Epithelial cell of proximal tubule (primary cell): ENCODE measurements around the gene ASIC3. TPM values are rescaled to one million over a fixed set of nuclear protein-coding genes. Genes with fewer than 3 reads are reported as not detected.
"Not testable (repeated sequence)": the region's sequence is repeated elsewhere in the genome, so short reads cannot be mapped to it uniquely, and the experiment has no call there.

Experiments
- DNase-seq: peaks from one replicate; pipeline ENCODE4 v3.0.0-alpha.2; 2011; ENCODE audit warnings: low read depth
- H3K4me3 ChIP-seq: 2 replicates; pipeline ENCODE4 v1.5.1; 2011; ENCODE audit warnings: low read depth, mild to moderate bottlenecking, low read length
- CTCF ChIP-seq: conservative IDR thresholded peaks from 2 replicates; pipeline ENCODE4 v1.5.1; 2012; ENCODE audit warnings: low read depth, mild to moderate bottlenecking, low read length
- total RNA-seq: library from RNA; depleted of rRNA; stranded (reverse); fragments of >200 nt; gene quantifications from 2 replicates; pipeline ENCODE4 v1.2.3, GENCODE V29; 2015

ASIC3 gene
- total RNA-seq, 1 donor from 2014 or later: 2.5 TPM

GRCh38 chr7:151035026-151035717 lies 13.2 kb upstream of the ASIC3 start:
- no peak overlapping the region for H3K4me3 ChIP-seq
- DNase-seq: no peak
- no peak for TF ChIP-seq CTCF

GRCh38 chr7:151035902-151036301 lies 12.4 kb upstream of the ASIC3 start:
- no peak for DNase-seq
- no peak overlapping the region for H3K4me3 ChIP-seq
- TF ChIP-seq CTCF: no peak

GRCh38 chr7:151038951-151039849 lies 9.1 kb upstream of the ASIC3 start:
- H3K4me3 ChIP-seq: no peak overlapping the region
- no peak for TF ChIP-seq CTCF
- DNase-seq: no peak

- no peak for TF ChIP-seq CTCF
- H3K4me3 ChIP-seq: no peak overlapping the region
- DNase-seq: no peak
Observed at GRCh38 chr7:151039850-151040548, 8.3 kb upstream of the ASIC3 start.

- no peak for DNase-seq
- no peak overlapping the region for H3K4me3 ChIP-seq
- TF ChIP-seq CTCF: no peak
Observed at GRCh38 chr7:151040616-151041375, 7.5 kb upstream of the ASIC3 start.

GRCh38 chr7:151043449-151043848 lies 4.9 kb upstream of the ASIC3 start:
- DNase-seq, H3K4me3 ChIP-seq: not testable (repeated sequence)
